HG03025 (cell line): ENCODE results near the gene COQ10B.

Source experiments
- ATAC-seq: cut with Tn5 transposase; IDR thresholded peaks from one replicate; pipeline ENCODE4 v1.9.1; 2021; ENCODE audit warnings: mild to moderate bottlenecking, moderate library complexity; ENCODE audit not compliant: unreplicated experiment, low FRiP score

COQ10B gene

DNA sequence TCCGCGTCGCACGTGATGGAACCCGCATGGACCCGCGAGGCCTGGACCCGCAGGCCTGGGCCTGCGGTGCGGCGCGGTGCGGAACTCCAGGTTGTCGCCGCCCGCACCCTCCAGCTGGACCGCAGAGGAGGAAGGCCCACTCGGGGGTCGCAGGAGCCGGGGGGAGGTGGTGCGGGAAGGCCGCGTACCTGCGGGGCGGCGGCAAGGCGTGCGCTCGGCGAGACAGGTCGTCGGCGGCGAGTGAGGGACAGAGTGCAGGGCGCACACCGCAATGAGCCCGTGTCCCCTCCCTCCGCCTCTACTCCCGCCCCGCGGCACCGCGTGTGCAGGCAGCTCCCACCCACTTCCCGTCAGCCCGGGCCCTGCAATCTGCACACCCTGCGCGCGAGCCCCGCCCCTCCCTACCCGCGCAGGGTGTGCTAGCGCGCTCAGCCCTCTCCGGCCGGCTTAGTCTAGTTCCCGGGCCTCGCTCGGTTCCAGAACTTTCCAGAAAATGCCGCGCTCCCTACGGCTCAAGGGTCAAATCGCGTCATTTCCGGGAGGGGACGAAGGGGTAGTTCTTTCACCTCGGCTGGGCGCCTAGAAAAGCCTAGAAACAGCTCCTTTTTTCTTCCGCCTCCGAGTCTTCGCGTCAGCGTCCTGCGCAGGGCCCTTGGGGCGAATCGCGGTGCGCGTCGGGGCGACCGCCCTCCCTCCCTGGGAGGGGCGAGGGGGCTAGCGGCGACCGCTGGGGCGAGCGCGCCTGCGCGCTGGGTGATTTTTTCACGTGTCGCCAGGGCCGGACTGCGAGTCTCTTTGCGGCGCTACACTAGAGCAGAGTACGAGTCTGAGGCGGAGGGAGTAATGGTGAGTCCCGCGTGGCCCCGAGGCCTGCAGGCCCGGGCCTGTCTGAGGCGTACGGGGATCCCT, 46.5 kb downstream of the COQ10B start, which contains the start of the genes HSPD1 and HSPE1:
Gene HSPD1, minus strand, starts transcription at position 247 of the 909 bp plus-strand sequence. CDS start 992 bp downstream, outside the sequence.
Gene HSPE1, plus strand, starts transcription at position 786 of the 909 bp plus-strand sequence. Its CDS starts 58 bp downstream, at position 844.
- ATAC-seq: peak; percentile 85

DNA sequence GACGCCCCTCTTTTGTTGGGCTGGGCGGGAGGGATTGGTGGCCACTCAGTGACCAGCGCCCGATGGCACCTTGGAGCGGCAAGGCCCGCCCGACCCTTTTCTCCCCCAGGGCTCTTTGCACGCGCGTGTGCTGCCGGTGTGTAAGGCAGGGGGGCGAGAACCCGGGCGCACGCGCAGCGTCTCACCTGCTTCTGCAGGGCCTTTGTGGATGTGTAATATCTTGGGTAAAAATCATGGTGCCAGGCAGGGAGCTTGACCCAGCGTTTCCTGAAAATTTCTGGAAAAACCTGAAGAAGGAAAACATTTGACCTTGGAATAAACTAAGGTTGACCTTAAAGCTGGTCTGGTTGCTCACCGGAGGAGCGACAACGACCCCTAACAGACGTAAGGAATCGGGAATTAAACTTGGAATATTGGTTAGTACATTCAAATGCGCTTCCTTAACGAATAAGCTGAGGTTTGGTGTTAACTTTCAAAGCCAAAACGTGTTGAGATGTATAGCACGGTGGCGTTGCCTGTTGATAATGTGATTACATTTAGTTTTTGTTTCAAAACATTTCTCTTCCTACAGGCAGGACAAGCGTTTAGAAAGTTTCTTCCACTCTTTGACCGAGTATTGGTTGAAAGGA, 47.3 kb downstream of the COQ10B start:
- peak; percentile 11 for ATAC-seq

DNA sequence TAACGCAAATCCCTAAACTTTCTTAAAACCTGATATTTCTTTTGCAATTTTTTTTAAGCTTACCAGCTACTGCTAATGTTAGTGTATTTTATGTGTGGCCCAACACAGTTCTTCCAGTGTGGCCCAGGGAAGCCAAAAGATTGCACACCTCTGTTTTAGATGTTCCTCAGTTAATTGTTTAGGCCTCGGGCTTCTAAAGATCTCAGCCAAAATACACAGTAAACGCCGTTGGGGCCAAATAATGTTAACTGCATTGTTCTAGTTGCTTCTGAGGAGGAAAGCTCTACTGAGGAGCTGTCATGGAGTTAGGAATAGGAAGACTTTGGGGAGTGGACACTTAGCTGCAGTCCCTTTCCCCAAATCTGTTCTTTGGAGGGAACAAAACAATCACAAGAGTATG, 48.8 kb downstream of the COQ10B start:
- ATAC-seq: no peak

DNA sequence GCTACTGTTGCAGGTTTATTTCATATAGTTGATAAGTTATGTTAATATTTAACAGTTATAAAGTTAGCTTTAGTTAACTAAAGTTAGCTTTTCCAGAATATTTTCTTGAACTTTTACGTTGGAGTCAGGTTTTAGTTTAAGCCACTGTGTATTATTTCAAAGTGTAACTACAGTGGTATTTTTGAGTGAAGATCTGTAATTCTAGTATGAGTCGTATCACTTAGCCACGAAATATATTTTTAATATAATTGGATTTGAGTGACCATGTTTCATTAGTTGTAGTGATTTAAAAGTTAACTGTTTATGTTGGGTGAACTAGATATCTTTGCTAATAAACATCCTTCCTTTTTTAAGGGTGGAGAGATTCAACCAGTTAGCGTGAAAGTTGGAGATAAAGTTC, 49.3 kb downstream of the COQ10B start:
- ATAC-seq: no peak

DNA sequence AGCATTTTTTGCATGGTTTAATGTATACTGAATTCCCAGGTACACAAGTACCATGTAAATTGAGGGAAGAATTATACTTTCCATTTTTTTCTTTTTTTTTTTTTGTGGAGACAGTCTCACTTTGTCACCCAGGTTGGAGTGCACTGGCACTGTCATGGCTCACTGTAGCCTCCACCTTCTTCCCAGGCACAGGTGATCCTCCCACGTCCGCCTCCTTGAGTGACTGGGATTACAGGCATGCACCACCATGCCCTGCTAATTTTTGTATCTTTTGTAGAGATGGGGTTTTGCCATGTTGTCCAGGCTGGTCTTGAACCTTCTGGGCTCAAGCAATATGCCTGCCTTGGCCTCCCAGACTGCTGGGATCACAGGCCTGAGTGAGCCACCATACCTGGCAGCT, 50.6 kb downstream of the COQ10B start:
- ATAC-seq: no peak

DNA sequence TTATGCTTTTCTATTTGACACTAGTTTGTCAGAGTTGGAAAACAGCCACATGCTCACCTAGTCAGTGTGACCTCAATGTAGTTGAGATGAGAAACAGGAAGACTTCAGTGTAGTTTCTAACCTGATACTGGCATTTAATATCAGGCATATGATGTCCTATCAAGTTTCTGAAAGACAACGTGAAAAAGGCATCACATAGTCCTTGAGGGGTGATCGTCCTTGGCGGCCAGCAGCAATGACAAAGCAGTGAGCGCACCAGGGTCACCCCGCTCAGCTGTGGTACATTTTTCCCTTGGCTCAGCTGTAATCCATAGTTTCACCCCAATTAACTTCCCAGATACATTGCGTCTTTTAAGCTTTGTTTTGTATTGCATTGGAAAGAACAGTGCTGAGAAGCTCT, 51.2 kb downstream of the COQ10B start:
- ATAC-seq: no peak

DNA sequence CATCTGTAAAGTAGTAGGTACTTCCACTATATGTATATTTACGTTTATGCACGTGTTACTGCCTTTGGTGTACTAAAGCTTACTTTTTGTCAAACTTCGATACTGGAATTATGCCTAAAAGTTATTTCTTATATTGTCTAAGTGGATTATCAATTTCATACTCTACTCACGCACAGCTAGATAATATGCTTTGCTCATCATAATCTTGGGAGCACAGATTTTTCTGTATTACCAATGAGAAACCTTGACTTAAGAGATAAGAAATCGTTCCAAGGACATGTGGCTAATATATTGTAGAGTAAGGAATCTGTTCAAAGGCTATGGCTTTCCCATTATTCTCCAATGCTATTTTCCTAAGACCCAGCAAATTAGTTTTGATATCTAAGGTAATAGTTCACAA, 53.3 kb downstream of the COQ10B start:
- ATAC-seq: no peak

DNA sequence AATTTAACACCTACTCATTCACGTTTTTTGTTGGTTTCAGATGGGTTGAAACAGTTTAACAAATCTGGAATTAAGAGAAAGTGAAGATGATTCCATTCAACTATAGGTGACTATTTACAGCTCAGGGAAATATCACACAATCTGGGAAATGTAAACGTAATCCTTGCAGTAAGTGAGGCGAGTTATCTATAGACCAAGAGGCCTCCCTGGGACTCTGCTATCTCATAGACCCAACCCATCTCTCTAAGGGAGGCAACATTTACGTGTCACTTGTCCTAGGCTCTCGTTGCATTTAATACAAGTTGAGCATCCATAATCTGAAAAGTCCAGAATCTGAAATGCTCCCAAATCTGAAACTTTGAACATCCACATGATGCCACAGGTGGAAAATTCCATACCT, 60.6 kb downstream of the COQ10B start:
- ATAC-seq: no peak

DNA sequence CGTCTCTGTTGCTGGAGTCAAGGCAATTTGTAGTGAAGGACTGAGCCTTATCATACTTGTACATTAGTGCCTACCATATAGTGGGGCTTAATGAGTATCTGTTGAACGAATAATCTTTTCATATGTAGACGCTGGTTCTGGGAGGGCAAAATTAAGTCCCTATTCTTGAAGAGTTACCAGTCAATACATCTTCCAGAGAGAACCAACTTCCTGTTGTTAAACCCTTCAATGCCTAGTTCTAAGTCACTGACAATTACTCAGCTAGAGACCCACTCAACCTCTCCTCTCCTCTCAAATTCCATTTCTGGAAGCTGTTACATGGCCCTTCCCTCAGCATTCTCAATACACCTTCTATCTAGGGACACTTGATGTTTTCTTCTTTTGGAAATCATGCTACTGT, 61.4 kb downstream of the COQ10B start:
- ATAC-seq: no peak

DNA sequence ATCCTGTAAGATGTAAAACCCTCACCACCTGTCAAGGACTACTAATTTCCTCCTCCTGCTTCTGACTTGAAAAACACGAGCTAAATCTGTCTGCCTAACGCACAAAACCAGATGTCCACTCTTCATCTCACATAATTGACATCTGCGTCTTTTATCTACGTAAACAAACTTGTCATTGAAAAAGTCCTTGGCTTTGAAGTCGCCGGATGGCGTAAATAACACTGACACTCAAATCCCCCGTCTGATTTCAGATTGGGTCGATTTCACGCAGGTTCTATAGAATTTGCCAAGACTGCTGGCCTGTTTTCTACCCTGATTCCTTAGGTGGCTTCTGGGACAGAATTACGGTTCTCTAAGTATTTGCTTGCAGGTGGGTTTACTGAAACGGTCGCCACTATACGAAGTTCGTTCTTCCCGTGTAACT, 62.0 kb downstream of the COQ10B start:
- ATAC-seq: peak; percentile 4

DNA sequence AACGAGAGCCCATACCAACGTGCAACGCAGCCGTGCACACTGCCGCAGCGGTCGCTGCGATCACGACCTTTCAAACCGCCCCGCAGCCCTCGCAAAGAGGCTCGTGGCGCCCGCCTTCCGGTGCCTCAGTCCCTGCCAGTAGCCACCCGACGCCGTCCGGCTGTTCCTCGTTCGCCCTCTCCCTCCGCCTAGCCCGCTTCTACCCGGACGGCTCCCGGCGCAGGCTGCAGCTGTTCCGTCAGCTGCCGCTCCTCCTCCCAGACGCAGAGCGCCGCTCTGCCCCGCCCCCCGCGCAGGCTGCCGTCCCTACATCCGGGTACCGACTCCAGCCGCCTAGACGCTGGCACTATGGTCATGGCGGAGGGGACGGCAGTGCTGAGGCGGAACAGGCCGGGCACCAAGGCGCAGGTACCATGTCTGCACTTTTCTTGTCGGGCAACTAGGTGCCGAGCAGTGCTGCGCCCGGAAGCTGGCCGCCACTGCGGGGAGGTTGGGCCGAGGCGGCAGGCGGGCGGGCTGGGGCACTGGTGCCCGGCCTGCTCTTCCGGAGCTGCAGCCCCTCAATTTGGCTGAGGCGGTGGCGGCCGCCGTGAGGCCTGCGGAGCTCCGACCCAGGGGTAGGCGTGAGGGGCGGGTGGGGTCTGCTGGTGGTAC, 62.5 kb downstream of the COQ10B start, which contains the start of gene MOB4:
Gene MOB4, plus strand, starts transcription at position 328 of the 654 bp plus-strand sequence. Its CDS starts 21 bp downstream, at position 349.
- ATAC-seq: peak; percentile 95

DNA sequence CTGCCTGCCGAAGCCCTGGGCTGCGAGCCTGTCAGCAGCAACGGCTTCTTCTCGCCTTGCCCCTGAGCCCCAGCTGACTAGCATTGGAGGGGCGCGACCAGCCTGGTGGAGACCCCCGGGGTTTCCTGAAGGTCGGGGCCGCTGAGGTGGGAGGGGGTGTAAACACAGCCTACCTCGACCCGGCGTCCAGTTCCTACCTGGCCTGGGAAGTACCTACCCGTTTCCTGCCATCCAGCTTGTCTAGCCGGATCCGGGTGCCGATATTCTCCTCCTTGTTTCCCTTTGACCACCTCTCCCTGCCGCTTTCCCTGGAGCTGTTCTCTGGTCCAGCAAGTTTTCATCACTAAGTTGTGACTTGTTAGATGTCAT, 63.0 kb downstream of the COQ10B start:
- ATAC-seq: peak; percentile 6

DNA sequence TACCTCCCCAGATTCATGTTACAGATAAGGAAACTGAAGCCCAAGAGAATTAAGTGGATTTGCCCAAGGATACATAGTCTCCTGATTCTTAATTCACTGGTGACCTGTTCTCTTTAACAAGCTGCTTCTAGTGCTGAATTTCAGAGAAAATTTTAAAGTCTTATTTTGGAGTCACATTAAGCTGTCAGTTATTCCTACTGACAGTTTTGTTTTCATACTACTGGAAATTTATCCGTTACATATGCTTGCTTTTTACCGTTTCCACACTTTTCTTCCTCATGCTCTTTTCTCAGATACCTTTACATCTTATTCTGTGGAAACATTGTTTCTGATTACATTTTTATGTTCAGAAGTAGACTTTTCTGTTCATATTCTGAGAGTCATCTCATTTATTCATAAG, 63.8 kb downstream of the COQ10B start:
- no peak for ATAC-seq
